Measurements from ENCODE around the gene NUDT17. TPM values are rescaled to one million over a fixed set of nuclear protein-coding genes. Genes with fewer than 3 reads are reported as not detected.

The NUDT17 gene
- total and polyA plus RNA-seq, 9 of the 15 experiments (the other 6 are each of a cell fraction or from before 2014, with no cell fraction given): 2.1 to 10.0 (median 6.1) TPM

DNA sequence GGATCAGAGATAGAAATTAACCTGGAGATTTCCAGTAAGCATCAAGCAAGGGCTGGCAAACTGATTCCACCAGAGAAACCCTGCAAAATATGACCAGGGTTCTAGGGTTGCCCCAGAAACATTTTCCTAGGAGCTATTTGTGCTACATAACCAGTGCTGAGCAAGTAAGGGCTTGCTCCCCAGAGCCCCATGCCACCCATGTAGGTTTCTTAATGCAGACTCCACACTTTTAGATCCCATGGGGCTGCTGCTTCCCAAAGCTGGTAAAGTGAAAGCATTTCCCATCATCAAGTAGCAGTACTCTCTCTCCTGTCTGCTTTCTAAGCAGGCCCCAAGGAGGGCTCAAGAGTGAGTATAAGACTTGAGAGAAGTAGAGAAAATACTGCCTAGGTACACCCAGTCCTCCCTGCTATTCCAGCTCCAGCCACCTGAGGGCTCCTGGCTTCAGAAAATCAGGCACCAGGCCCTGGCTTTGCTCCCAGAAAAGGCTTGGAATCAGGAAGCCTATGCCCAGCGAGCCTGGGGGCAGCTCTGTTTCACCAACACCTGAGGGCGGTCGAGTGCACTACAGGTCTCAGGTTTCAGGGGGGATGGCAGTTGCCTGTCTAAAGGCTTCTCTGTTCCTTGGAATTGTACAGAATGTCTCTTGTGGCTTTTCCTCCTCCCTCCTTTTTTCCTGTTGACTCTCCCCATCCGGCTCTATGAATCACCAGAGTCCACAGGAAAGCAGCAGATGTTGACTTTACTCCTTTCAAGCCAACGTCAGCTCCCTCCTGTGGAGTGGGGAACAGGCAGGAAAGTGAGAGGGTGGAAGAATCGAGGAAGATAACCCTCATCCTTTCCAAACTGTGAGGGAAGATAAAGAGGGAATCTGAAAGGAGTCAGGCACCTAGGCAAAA, 46.4 kb downstream of the NUDT17 start (continued):
- no peak for TF ChIP-seq SP1 (CRISPR knock-in tag; IDR thresholded peaks at IDR 0.05)
- TF ChIP-seq, protein P1, sequence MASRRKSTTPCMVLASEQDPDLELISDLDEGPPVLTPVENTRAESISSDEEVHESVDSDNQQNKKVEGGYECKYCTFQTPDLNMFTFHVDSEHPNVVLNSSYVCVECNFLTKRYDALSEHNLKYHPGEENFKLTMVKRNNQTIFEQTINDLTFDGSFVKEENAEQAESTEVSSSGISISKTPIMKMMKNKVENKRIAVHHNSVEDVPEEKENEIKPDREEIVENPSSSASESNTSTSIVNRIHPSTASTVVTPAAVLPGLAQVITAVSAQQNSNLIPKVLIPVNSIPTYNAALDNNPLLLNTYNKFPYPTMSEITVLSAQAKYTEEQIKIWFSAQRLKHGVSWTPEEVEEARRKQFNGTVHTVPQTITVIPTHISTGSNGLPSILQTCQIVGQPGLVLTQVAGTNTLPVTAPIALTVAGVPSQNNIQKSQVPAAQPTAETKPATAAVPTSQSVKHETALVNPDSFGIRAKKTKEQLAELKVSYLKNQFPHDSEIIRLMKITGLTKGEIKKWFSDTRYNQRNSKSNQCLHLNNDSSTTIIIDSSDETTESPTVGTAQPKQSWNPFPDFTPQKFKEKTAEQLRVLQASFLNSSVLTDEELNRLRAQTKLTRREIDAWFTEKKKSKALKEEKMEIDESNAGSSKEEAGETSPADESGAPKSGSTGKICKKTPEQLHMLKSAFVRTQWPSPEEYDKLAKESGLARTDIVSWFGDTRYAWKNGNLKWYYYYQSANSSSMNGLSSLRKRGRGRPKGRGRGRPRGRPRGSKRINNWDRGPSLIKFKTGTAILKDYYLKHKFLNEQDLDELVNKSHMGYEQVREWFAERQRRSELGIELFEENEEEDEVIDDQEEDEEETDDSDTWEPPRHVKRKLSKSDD (conservative IDR thresholded peaks at IDR 0.05; ENCODE audit: low read length): no peak
- no peak for TF ChIP-seq TEAD1 (CRISPR knock-in tag; IDR thresholded peaks at IDR 0.05)
- TF ChIP-seq, protein P2, sequence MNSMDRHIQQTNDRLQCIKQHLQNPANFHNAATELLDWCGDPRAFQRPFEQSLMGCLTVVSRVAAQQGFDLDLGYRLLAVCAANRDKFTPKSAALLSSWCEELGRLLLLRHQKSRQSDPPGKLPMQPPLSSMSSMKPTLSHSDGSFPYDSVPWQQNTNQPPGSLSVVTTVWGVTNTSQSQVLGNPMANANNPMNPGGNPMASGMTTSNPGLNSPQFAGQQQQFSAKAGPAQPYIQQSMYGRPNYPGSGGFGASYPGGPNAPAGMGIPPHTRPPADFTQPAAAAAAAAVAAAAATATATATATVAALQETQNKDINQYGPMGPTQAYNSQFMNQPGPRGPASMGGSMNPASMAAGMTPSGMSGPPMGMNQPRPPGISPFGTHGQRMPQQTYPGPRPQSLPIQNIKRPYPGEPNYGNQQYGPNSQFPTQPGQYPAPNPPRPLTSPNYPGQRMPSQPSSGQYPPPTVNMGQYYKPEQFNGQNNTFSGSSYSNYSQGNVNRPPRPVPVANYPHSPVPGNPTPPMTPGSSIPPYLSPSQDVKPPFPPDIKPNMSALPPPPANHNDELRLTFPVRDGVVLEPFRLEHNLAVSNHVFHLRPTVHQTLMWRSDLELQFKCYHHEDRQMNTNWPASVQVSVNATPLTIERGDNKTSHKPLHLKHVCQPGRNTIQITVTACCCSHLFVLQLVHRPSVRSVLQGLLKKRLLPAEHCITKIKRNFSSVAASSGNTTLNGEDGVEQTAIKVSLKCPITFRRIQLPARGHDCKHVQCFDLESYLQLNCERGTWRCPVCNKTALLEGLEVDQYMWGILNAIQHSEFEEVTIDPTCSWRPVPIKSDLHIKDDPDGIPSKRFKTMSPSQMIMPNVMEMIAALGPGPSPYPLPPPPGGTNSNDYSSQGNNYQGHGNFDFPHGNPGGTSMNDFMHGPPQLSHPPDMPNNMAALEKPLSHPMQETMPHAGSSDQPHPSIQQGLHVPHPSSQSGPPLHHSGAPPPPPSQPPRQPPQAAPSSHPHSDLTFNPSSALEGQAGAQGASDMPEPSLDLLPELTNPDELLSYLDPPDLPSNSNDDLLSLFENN (IDR thresholded peaks at IDR 0.05; ENCODE audit: low read depth in 2 of 2, low read length in 2 of 2): no peak
- TF ChIP-seq PTRF (tag; IDR thresholded peaks at IDR 0.05): no peak
- TF ChIP-seq PPARD (CRISPR knock-in tag; IDR thresholded peaks at IDR 0.05): no peak
- no peak for TF ChIP-seq NR2F6 (CRISPR knock-in tag; IDR thresholded peaks at IDR 0.05)
- TF ChIP-seq RFX5 (IDR thresholded peaks at IDR 0.05; ENCODE audit: low read depth, low read length): no peak
- peak; percentile 70; the same call in 1 of the 2 replicates for TF ChIP-seq STAG1 (CRISPR knock-in tag; IDR thresholded peaks at IDR 0.05; ENCODE audit: borderline replicate concordance)
- no peak for TF ChIP-seq TRIM24 (IDR thresholded peaks at IDR 0.05)
- TF ChIP-seq, protein P3, sequence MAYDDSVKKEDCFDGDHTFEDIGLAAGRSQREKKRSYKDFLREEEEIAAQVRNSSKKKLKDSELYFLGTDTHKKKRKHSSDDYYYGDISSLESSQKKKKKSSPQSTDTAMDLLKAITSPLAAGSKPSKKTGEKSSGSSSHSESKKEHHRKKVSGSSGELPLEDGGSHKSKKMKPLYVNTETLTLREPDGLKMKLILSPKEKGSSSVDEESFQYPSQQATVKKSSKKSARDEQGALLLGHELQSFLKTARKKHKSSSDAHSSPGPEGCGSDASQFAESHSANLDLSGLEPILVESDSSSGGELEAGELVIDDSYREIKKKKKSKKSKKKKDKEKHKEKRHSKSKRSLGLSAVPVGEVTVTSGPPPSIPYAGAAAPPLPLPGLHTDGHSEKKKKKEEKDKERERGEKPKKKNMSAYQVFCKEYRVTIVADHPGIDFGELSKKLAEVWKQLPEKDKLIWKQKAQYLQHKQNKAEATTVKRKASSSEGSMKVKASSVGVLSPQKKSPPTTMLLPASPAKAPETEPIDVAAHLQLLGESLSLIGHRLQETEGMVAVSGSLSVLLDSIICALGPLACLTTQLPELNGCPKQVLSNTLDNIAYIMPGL (CRISPR knock-in tag; IDR thresholded peaks at IDR 0.05): no peak
- TF ChIP-seq, protein P4, sequence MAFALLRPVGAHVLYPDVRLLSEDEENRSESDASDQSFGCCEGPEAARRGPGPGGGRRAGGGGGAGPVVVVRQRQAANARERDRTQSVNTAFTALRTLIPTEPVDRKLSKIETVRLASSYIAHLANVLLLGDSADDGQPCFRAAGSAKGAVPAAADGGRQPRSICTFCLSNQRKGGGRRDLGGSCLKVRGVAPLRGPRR (CRISPR knock-in tag; IDR thresholded peaks at IDR 0.05): no peak
- TF ChIP-seq MECOM (CRISPR knock-in tag; IDR thresholded peaks at IDR 0.05): no peak
- no peak for TF ChIP-seq ZNF76 (CRISPR knock-in tag; IDR thresholded peaks at IDR 0.05; ENCODE audit: borderline replicate concordance)
- TF ChIP-seq CBFA2T3 (IDR thresholded peaks at IDR 0.05): no peak
- no peak for TF ChIP-seq ASH1L (IDR thresholded peaks at IDR 0.05; ENCODE audit: borderline replicate concordance, low read depth, partially characterized antibody)
- no peak for TF ChIP-seq FOS (IDR thresholded peaks at IDR 0.05; ENCODE audit: extremely low read depth, insufficient read length)
- no peak for TF ChIP-seq KAT8 (IDR thresholded peaks at IDR 0.05; ENCODE audit: low read depth)
- TF ChIP-seq ILF3 (IDR thresholded peaks at IDR 0.05; ENCODE audit: borderline replicate concordance): no peak
- no peak for TF ChIP-seq ARHGAP35 (IDR thresholded peaks at IDR 0.05; ENCODE audit: partially characterized antibody)
